NCI-H1436 treated with DMSO at 0.1 percent for 48 hours (cell line): ENCODE results near the gene KRTAP24-1.

ENCODE experiments used
- DNase-seq: peaks from one replicate; lab custom pipeline; 2025; lab: John Stamatoyannopoulos, UW

The KRTAP24-1 gene

GRCh38 chr21:30234050-30234449, 48.7 kb downstream of the KRTAP24-1 start:
- no peak for DNase-seq

GRCh38 chr21:30233228-30234020, 49.3 kb downstream of the KRTAP24-1 start:
- DNase-seq = no peak

DNA sequence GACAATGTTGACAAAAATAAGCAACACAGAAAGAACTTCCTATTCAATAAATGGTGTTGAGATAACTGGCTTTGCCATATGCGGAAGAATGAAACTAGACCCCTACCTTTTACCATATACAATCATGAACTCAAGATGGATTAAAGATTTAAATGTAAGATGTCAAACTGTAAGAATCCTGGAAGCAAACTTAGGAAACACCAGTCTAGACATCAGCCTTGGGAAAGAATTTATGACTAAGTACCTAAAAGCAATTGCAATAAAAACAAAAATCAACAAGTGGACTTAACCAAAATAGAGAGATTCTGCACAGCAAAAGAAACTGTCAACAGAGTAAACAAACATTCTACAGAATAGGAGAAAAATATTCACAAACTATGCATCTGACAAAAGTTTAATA, 50.7 kb downstream of the KRTAP24-1 start:
- no peak for DNase-seq
